Spleen (tissue), 7 donors: ENCODE results near the gene MAPKBP1.
"Not testable (repeated sequence)": the region's sequence is repeated elsewhere in the genome, so short reads cannot be mapped to it uniquely, and the experiment has no call there.

Experiments
- POLR2A ChIP-seq, 3 donors: fragments of 450-650 bp; IDR thresholded peaks; one replicate each; pipeline ENCODE4 v1.5.1; 2017; ENCODE audit warnings: antibody characterized with exemption in 3 of 3, mild to moderate bottlenecking in 1 of 3
- POLR2AphosphoS5 ChIP-seq, 3 donors: sonication (generic); formaldehyde crosslinking; IDR thresholded peaks; one replicate each; pipeline ENCODE4 v1.5.1; 2017; ENCODE audit warnings: antibody characterized with exemption in 3 of 3
- TF ChIP-seq, protein P1 (sequence below), 11 experiments: fragments of 200-600 bp in 7 of 11; fragments of 450-650 bp in 4 of 11; sonication (generic) in 4 of 11; IDR thresholded peaks in 8 of 11; conservative IDR thresholded peaks in 3 of 11; 1 replicate in 7 of 11; 2 replicates in 4 of 11; pipeline versions ENCODE4 v1.4.0 to v1.8.0; 2016 to 2021; ENCODE audit warnings: antibody characterized with exemption in 11 of 11, inconsistent platforms in 4 of 11, mild to moderate bottlenecking in 1 of 11
- donor health status: DM: no; HTN: no; CAD: no; lungs with moderate emphysema.
- donor health status: DM: no; HTN: no; CAD: no.
- donor health status: DM: no; HTN: no; CAD: no.

DNA sequence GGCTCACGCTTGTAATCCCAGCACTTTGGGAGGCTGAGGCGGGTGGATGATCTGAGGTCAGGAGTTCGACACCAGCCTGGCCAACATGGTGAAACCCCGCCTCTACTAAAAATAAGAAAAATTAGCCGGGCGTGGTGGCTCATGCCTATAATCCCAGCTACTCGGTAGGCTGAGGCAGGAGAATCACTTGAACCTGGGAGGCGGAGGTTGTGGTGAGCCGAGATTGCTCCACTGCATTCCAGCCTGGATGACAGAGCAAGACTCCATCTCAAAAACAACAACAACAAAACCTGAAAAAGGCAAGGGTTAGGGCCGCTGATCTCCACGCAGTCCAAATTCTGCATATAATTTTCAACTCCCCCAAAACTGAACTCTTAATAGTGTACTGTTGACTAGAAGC is 46.2 kb upstream of the MAPKBP1 start:
- TF ChIP-seq, protein P1, sequence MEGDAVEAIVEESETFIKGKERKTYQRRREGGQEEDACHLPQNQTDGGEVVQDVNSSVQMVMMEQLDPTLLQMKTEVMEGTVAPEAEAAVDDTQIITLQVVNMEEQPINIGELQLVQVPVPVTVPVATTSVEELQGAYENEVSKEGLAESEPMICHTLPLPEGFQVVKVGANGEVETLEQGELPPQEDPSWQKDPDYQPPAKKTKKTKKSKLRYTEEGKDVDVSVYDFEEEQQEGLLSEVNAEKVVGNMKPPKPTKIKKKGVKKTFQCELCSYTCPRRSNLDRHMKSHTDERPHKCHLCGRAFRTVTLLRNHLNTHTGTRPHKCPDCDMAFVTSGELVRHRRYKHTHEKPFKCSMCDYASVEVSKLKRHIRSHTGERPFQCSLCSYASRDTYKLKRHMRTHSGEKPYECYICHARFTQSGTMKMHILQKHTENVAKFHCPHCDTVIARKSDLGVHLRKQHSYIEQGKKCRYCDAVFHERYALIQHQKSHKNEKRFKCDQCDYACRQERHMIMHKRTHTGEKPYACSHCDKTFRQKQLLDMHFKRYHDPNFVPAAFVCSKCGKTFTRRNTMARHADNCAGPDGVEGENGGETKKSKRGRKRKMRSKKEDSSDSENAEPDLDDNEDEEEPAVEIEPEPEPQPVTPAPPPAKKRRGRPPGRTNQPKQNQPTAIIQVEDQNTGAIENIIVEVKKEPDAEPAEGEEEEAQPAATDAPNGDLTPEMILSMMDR (IDR thresholded peaks at IDR 0.05 in 8 of 11, conservative IDR thresholded peaks at IDR 0.05 in 3 of 11): not testable (repeated sequence)
- not testable (repeated sequence) for TF ChIP-seq POLR2A, POLR2AphosphoS5 (IDR thresholded peaks at IDR 0.05)
